ENCODE measurements around the gene PAMR1.

GRCh38 chr11:35518766-35519165, 6.7 kb downstream of the PAMR1 start:
- no peak for TF ChIP-seq POLR2A (IDR thresholded peaks at IDR 0.05; ENCODE audit: low read length)
- no peak for TF ChIP-seq GATA1 (IDR thresholded peaks at IDR 0.05; ENCODE audit: low read depth, low read length)

Data from erythroblast (primary cell).